Daoy (cell line): ENCODE results near the gene SBF2. TPM values are rescaled to one million over a fixed set of nuclear protein-coding genes. Genes with fewer than 3 reads are reported as not detected.
A peak's percentile ranks its signal among the peaks of the same experiment; 100 is the strongest.
"Not testable (repeated sequence)": the region's sequence is repeated elsewhere in the genome, so short reads cannot be mapped to it uniquely, and the experiment has no call there.

ENCODE experiments used
- DNase-seq: peaks from one replicate; pipeline ENCODE4 v3.0.0-alpha.2; 2015; ENCODE audit warnings: low read depth
- total RNA-seq: library from RNA; depleted of rRNA; stranded (reverse); fragments of >200 nt; shearing (Covaris generic); gene quantifications from 2 replicates; pipeline ENCODE4 v1.2.3, GENCODE V29; 2014

SBF2 gene
- total RNA-seq, 1 experiment from 2014 or later = 23.4 TPM

- DNase-seq = no peak
Measured at GRCh38 chr11:10019906-10020682, 273.9 kb downstream of the SBF2 start.

GRCh38 chr11:10017911-10018310, 276.1 kb downstream of the SBF2 start:
- no peak for DNase-seq

GRCh38 chr11:10017050-10017449, 277.0 kb downstream of the SBF2 start:
- DNase-seq = no peak

GRCh38 chr11:10012068-10012467, 282.0 kb downstream of the SBF2 start:
- no peak for DNase-seq

- no peak for DNase-seq
Measured at GRCh38 chr11:10005955-10006525, 288.0 kb downstream of the SBF2 start.

- peak; percentile 2 for DNase-seq
Measured at GRCh38 chr11:10004526-10005113, 289.4 kb downstream of the SBF2 start.

- DNase-seq = no peak
Measured at GRCh38 chr11:10002221-10002620, 291.8 kb downstream of the SBF2 start.

GRCh38 chr11:9992306-9992705, 301.7 kb downstream of the SBF2 start:
- DNase-seq = no peak

GRCh38 chr11:9990221-9990973, 303.6 kb downstream of the SBF2 start:
- DNase-seq = no peak

- not testable (repeated sequence) for DNase-seq
Measured at GRCh38 chr11:9987303-9987702, 306.7 kb downstream of the SBF2 start.

GRCh38 chr11:9982796-9983579, 311.0 kb downstream of the SBF2 start:
- DNase-seq = peak; percentile 73

GRCh38 chr11:9982127-9982795, 311.8 kb downstream of the SBF2 start:
- peak; percentile 46 for DNase-seq

GRCh38 chr11:9980931-9981330, 313.1 kb downstream of the SBF2 start:
- no peak for DNase-seq

GRCh38 chr11:9977554-9977953, 316.5 kb downstream of the SBF2 start:
- DNase-seq = no peak

GRCh38 chr11:9974375-9974774, 319.6 kb downstream of the SBF2 start:
- no peak for DNase-seq

GRCh38 chr11:9973921-9974320, 320.1 kb downstream of the SBF2 start:
- no peak for DNase-seq

- peak; percentile 27 for DNase-seq
Measured at GRCh38 chr11:9972989-9973388, 321.0 kb downstream of the SBF2 start.

- no peak for DNase-seq
Measured at GRCh38 chr11:9971894-9972293, 322.1 kb downstream of the SBF2 start.

GRCh38 chr11:9969068-9969467, 325.0 kb downstream of the SBF2 start:
- no peak for DNase-seq

GRCh38 chr11:9962722-9963121, 331.3 kb downstream of the SBF2 start:
- DNase-seq = no peak

- DNase-seq = no peak
Measured at GRCh38 chr11:9957072-9957471, 336.9 kb downstream of the SBF2 start.
